Heart left ventricle (tissue), 13 donors: ENCODE data around the gene PREB.
"Not testable (repeated sequence)": the region's sequence is repeated elsewhere in the genome, so short reads cannot be mapped to it uniquely, and the experiment has no call there.

Source experiments
- POLR2A ChIP-seq, 2 donors: fragments of 450-650 bp; IDR thresholded peaks; one replicate each; pipeline ENCODE4 v1.6.1; 2017; ENCODE audit warnings: antibody characterized with exemption in 2 of 2, mild to moderate bottlenecking in 2 of 2, moderate library complexity in 2 of 2
- TF ChIP-seq, protein P1 (sequence below), 12 donors: fragments of 200-600 bp; sonication (generic) in 4 of 12; IDR thresholded peaks; one replicate each; pipeline versions ENCODE4 v1.5.0 to v1.8.0; 2018 to 2022; ENCODE audit warnings: antibody characterized with exemption in 12 of 12, mild to moderate bottlenecking in 5 of 12
- donor health status: ischemic (EF 13 %, LVEDD 7.1; RV severe dilation, severe dysfunction).
- donor health status: DM: no; HTN: yes; CAD: no.
- donor health status: DM: no; HTN: no; CAD: no.
- donor health status: ischemic (EF 25% LVEDD 6.9; RV normal size, moderate dysfunction).
- donor health status: ischemic (EF 25% LVEDD 5.7; RV mildly dilated, moderate dysfunction).
- donor health status: ischemic (EF 35%, LVEDD 5.7; RV mildly dilated, moderate dysfunction).
- donor health status: nonischemic (EF 11% LVEDD 7.7; RV severe dilation, severe dysfunction).
- donor health status: DM: yes; HTN: yes; CAD: no.
- donor health status: PGD.
- donor health status: ischemic (EF 29% LVEDD 5.4; RV normal size, mild dysfunction).
- donor health status: nonischemic (EF 23%, LVEDD 6.1; RV moderate dilation, normal function).

DNA sequence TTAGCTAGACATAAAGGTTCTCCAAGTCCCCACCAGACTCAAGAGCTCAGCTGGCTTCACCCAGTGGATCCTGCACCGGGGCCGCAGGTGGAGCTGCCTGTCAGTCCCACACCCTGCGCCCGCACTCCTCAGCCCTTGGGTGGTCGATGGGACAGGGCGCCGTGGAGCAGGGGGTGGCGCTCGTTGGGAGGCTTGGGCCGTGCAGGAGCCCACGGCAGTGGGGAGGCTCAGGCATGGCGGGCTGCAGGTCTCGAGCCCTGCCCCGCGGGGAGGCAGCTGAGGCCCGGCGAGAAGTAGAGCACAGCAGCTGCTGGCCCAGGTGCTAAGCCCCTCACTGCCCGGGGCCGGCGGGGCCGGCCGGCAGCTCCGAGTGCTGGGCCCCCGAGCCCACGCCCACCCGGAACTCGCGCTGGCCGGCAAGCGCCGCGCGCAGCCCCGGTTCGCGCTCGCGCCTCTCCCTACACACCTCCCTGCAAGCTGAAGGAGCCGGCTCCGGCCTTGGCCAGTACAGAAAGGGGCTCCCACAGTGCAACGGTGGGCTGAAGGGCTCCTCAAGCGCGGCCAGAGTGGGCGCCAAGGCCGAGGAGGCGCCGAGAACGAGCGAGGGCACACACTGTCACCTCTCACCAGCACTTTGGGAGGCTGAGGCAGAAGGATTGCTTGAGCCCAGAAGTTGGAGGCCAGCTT is 22.9 kb downstream of the PREB start:
- not testable (repeated sequence) for TF ChIP-seq POLR2A (IDR thresholded peaks at IDR 0.05)
- TF ChIP-seq, protein P1, sequence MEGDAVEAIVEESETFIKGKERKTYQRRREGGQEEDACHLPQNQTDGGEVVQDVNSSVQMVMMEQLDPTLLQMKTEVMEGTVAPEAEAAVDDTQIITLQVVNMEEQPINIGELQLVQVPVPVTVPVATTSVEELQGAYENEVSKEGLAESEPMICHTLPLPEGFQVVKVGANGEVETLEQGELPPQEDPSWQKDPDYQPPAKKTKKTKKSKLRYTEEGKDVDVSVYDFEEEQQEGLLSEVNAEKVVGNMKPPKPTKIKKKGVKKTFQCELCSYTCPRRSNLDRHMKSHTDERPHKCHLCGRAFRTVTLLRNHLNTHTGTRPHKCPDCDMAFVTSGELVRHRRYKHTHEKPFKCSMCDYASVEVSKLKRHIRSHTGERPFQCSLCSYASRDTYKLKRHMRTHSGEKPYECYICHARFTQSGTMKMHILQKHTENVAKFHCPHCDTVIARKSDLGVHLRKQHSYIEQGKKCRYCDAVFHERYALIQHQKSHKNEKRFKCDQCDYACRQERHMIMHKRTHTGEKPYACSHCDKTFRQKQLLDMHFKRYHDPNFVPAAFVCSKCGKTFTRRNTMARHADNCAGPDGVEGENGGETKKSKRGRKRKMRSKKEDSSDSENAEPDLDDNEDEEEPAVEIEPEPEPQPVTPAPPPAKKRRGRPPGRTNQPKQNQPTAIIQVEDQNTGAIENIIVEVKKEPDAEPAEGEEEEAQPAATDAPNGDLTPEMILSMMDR (IDR thresholded peaks at IDR 0.05) = not testable (repeated sequence)
